ENCODE measurements around the gene LRRC37B.
"Not testable (repeated sequence)": the region's sequence is repeated elsewhere in the genome, so short reads cannot be mapped to it uniquely, and the experiment has no call there.

- not testable (repeated sequence) for TF ChIP-seq CTCF, POLR2A (IDR thresholded peaks at IDR 0.05)
Observed at GRCh38 chr17:32055425-32055824, 48.2 kb downstream of the LRRC37B start.

All from Peyer's patch (tissue), 4 donors.